B cell (primary cell): Measurements from ENCODE around the gene SPACA6. TPM values are rescaled to one million over a fixed set of nuclear protein-coding genes. Genes with fewer than 3 reads are reported as not detected.
A peak's percentile ranks its signal among the peaks of the same experiment; 100 is the strongest.

ENCODE experiments used
- ATAC-seq: fragments of 200-7000 bp; cut with Tn5 transposase; one replicate; pipeline ENCODE4 v1.10.0; 2021; ENCODE audit warnings: low read depth, mild to moderate bottlenecking, moderate number of reproducible peaks, moderate library complexity
- CTCF ChIA-PET: fragments of 350-600 bp; sonication (Branson Sonifier 250); formaldehyde crosslinking; loops from one replicate; lab custom pipeline; 2021; ENCODE audit warnings: antibody characterized with exemption, inconsistent platforms; lab: Charles Lee
- POLR2A ChIA-PET: fragments of 350-600 bp; sonication (Branson Sonifier 250); formaldehyde crosslinking; loops from one replicate; lab custom pipeline; 2021; ENCODE audit warnings: antibody characterized with exemption; lab: Charles Lee
- DNase-seq: peaks from one replicate; pipeline ENCODE4 v3.0.0; 2013
- H2AFZ ChIP-seq: 2 replicates; pipeline ENCODE4 v1.6.1; 2012; ENCODE audit warnings: mild to moderate bottlenecking, low read depth, low read length; ENCODE audit not compliant: insufficient read depth, poor library complexity, severe bottlenecking
- H3K27ac ChIP-seq, 2 donors: 1 replicate in 1 of 2; 2 replicates in 1 of 2; pipeline ENCODE4 v1.5.1; 2012 to 2013; ENCODE audit warnings: low read length in 2 of 2, mild to moderate bottlenecking in 2 of 2, moderate library complexity in 1 of 2
- H3K27me3 ChIP-seq, 4 experiments: fragments of 200-600 bp in 1 of 4; sonication (generic) in 1 of 4; replicated peaks in 1 of 4; 1 replicate in 2 of 4; 2 replicates in 2 of 4; pipeline versions ENCODE4 v1.6.1 to v1.7.0; 2013 to 2016; ENCODE audit warnings: low read length in 3 of 4, mild to moderate bottlenecking in 2 of 4, mixed read lengths in 1 of 4, moderate library complexity in 1 of 4; ENCODE audit not compliant: insufficient read depth in 4 of 4, control insufficient read depth in 3 of 4; ENCODE audit errors: control extremely low read depth in 1 of 4
- H3K36me3 ChIP-seq, 2 experiments: replicated peaks in 1 of 2; 1 replicate in 1 of 2; 2 replicates in 1 of 2; pipeline versions ENCODE4 v1.6.1 to v1.7.1; 2013; ENCODE audit warnings: low read length in 1 of 2; ENCODE audit not compliant: insufficient read depth in 2 of 2, control insufficient read depth in 1 of 2; ENCODE audit errors: control extremely low read depth in 1 of 2, extremely low read depth in 1 of 2
- H3K4me1 ChIP-seq, 2 donors: fragments of 200-600 bp in 1 of 2; sonication (generic) in 1 of 2; 1 replicate in 1 of 2; 2 replicates in 1 of 2; pipeline versions ENCODE4 v1.5.1 to v1.6.1; 2013 to 2017; ENCODE audit warnings: low read length in 2 of 2; ENCODE audit not compliant: control insufficient read depth in 2 of 2, insufficient read depth in 2 of 2
- H3K4me2 ChIP-seq: replicated peaks from 2 replicates; pipeline ENCODE3; 2012; ENCODE audit warnings: mild to moderate bottlenecking, low read depth, low read length; ENCODE audit not compliant: poor library complexity, severe bottlenecking
- H3K4me3 ChIP-seq, 5 experiments: fragments of 200-600 bp in 1 of 5; sonication (generic) in 1 of 5; 1 replicate in 3 of 5; 2 replicates in 2 of 5; pipeline versions ENCODE4 v1.5.1 to v1.7.0; 2011 to 2016; ENCODE audit warnings: low read length in 4 of 5, mild to moderate bottlenecking in 4 of 5, low read depth in 2 of 5, control low read depth in 1 of 5, moderate library complexity in 1 of 5; ENCODE audit not compliant: insufficient read depth in 1 of 5; ENCODE audit errors: control extremely low read depth in 1 of 5, extremely low read depth in 1 of 5
- H3K79me2 ChIP-seq: fragments of 200-600 bp; sonication (generic); one replicate; pipeline ENCODE4 v1.6.0; 2016; ENCODE audit warnings: low read length; ENCODE audit not compliant: control insufficient read depth, insufficient read depth
- H3K9ac ChIP-seq: fragments of 200-600 bp; sonication (generic); 2 replicates; pipeline ENCODE4 v1.6.1; 2017; ENCODE audit warnings: mild to moderate bottlenecking, low read length, moderate library complexity
- H3K9me3 ChIP-seq, 3 donors: one replicate each; pipeline versions ENCODE4 v1.6.1 to v1.7.1; 2013; ENCODE audit warnings: low read length in 2 of 3; ENCODE audit not compliant: control insufficient read depth in 2 of 3, insufficient read depth in 1 of 3; ENCODE audit errors: control extremely low read depth in 1 of 3
- H4K20me1 ChIP-seq: 2 replicates; pipeline ENCODE4 v1.6.0; 2012; ENCODE audit warnings: mild to moderate bottlenecking, low read length; ENCODE audit not compliant: insufficient read depth, control insufficient read depth, poor library complexity, severe bottlenecking
- H3K27ac Mint-ChIP-seq: one replicate; pipeline ENCODE4 v1.8.0; 2021; ENCODE audit warnings: mixed read lengths
- H3K27me3 Mint-ChIP-seq: one replicate; pipeline ENCODE4 v1.8.0; 2021; ENCODE audit warnings: mixed read lengths
- H3K4me1 Mint-ChIP-seq: one replicate; pipeline ENCODE4 v1.8.0; 2021; ENCODE audit warnings: mixed read lengths
- H3K4me3 Mint-ChIP-seq: one replicate; pipeline ENCODE4 v1.8.0; 2021; ENCODE audit warnings: mixed read lengths
- H3K9me3 Mint-ChIP-seq: one replicate; pipeline ENCODE4 v1.8.0; 2022; ENCODE audit warnings: mixed read lengths; ENCODE audit not compliant: insufficient read depth
- EZH2 ChIP-seq: IDR thresholded peaks from 2 replicates; pipeline ENCODE4 v1.6.1; 2012; ENCODE audit warnings: borderline replicate concordance, low read depth, mild to moderate bottlenecking, moderate library complexity, low read length; ENCODE audit not compliant: insufficient read depth, poor library complexity, severe bottlenecking
- WGBS: methylation state at CpG from one replicate; pipeline ENCODE4 v1.1.5; 2013; ENCODE audit warnings: missing lambda C conversion rate; ENCODE audit not compliant: insufficient coverage; 5-methylcytosine and 5-hydroxymethylcytosine counted together
- intact Hi-C: fragments of 100-400 bp; cut with micrococcal nuclease; formaldehyde crosslinking; loops from one replicate; pipeline ENCODE4 v1.10.0; 2022
- polyA plus RNA-seq: library from polyadenylated mRNA; depleted of rRNA; stranded (reverse); fragments of >200 nt; gene quantifications from 2 replicates; pipeline ENCODE4 v1.2.3, GENCODE V29; 2012
- total RNA-seq, 2 donors: library from RNA; stranded (reverse); fragments of 120-200 nt in 1 of 2; gene quantifications; 1 replicate in 1 of 2; 2 replicates in 1 of 2; pipeline versions ENCODE4 v1.2.3 to v1.2.4, GENCODE V29; 2013 to 2022
- TF ChIP-seq, protein P1 (sequence below): fragments of 200-600 bp; IDR thresholded peaks from one replicate; pipeline ENCODE4 v1.8.0; 2022; ENCODE audit warnings: antibody characterized with exemption, mild to moderate bottlenecking

The SPACA6 gene
- total and polyA plus RNA-seq, 2 donors (not counting 1 experiment from before 2014, with no cell fraction given): 3.3 to 4.0 TPM

GRCh38 chr19:51701468-51702100, 8.5 kb downstream of the SPACA6 start:
- Histone ChIP-seq H3K36me3 (peaks cover 0 to 4% of the 10 kb centered on the region in 2 experiments), H4K20me1 (no peaks in the 10 kb centered on the region), H3K4me3 (no peak overlapping the region), H3K79me2 (peaks cover 3% of the 10 kb centered on the region), H3K4me1 (peaks cover 22 to 31% of the 10 kb centered on the region in 2 donors), H3K4me2 (no peak overlapping the region), H2AFZ (no peak overlapping the region), H3K9me3 (peaks cover 0 to 24% (median 0%) of the 10 kb centered on the region in 3 donors), H3K27ac (no peak overlapping the region), H3K27me3 (peaks cover 0 to 34% (median 8%) of the 10 kb centered on the region in 4 experiments), H3K9ac (no peak overlapping the region)
- intact Hi-C loops: loop anchor here (2.0 kb wide), 1 partner anchor 363 kb away; no protein-coding TSS in a partner anchor
- CTCF ChIA-PET: no interaction called here
- TF ChIP-seq, protein P1, sequence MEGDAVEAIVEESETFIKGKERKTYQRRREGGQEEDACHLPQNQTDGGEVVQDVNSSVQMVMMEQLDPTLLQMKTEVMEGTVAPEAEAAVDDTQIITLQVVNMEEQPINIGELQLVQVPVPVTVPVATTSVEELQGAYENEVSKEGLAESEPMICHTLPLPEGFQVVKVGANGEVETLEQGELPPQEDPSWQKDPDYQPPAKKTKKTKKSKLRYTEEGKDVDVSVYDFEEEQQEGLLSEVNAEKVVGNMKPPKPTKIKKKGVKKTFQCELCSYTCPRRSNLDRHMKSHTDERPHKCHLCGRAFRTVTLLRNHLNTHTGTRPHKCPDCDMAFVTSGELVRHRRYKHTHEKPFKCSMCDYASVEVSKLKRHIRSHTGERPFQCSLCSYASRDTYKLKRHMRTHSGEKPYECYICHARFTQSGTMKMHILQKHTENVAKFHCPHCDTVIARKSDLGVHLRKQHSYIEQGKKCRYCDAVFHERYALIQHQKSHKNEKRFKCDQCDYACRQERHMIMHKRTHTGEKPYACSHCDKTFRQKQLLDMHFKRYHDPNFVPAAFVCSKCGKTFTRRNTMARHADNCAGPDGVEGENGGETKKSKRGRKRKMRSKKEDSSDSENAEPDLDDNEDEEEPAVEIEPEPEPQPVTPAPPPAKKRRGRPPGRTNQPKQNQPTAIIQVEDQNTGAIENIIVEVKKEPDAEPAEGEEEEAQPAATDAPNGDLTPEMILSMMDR: no peak
- no peak for TF ChIP-seq EZH2
- ATAC-seq (no peak), DNase-seq (no peak)
- H3K27me3 Mint-ChIP-seq: peaks cover 37% of the 10 kb centered on the region
- peaks cover 34% of the 10 kb centered on the region for H3K4me1 Mint-ChIP-seq
- POLR2A ChIA-PET: no interaction called here
- WGBS: 94% methylated on average over 12 of the region's 12 CpGs
- no peaks in the 10 kb centered on the region for H3K9me3 Mint-ChIP-seq
- peak overlapping the region; percentile 34 for H3K4me3 Mint-ChIP-seq
- no peak overlapping the region for H3K27ac Mint-ChIP-seq
